GM19043 (cell line): ENCODE results near the gene DHX40.
"Not testable (repeated sequence)": the region's sequence is repeated elsewhere in the genome, so short reads cannot be mapped to it uniquely, and the experiment has no call there.

ENCODE experiments used
- ATAC-seq: cut with Tn5 transposase; IDR thresholded peaks from one replicate; pipeline ENCODE4 v1.9.1; 2021; ENCODE audit warnings: low read depth; ENCODE audit not compliant: unreplicated experiment

DHX40 gene

GRCh38 chr17:59550703-59551102 lies 14.7 kb upstream of the DHX40 start:
- no peak for ATAC-seq

GRCh38 chr17:59558039-59558438 lies 7.4 kb upstream of the DHX40 start:
- no peak for ATAC-seq

GRCh38 chr17:59558953-59559352 lies 6.5 kb upstream of the DHX40 start:
- ATAC-seq: no peak

GRCh38 chr17:59561042-59561441 lies 4.4 kb upstream of the DHX40 start:
- no peak for ATAC-seq

- no peak for ATAC-seq
Observed at GRCh38 chr17:59565959-59566324, 532 bp downstream of the DHX40 start.

- ATAC-seq: not testable (repeated sequence)
Observed at GRCh38 chr17:59569151-59569550, 3.7 kb downstream of the DHX40 start.

- no peak for ATAC-seq
Observed at GRCh38 chr17:59572301-59572924, 7.0 kb downstream of the DHX40 start.

- ATAC-seq: not testable (repeated sequence)
Observed at GRCh38 chr17:59584168-59584567, 18.8 kb downstream of the DHX40 start.

GRCh38 chr17:59600169-59600568 lies 34.8 kb downstream of the DHX40 start:
- ATAC-seq: no peak

GRCh38 chr17:59601130-59601529 lies 35.7 kb downstream of the DHX40 start:
- ATAC-seq: no peak

GRCh38 chr17:59607061-59607460 lies 41.7 kb downstream of the DHX40 start:
- ATAC-seq: no peak

- ATAC-seq: no peak
Observed at GRCh38 chr17:59607817-59608403, 42.5 kb downstream of the DHX40 start.

GRCh38 chr17:59611503-59611902 lies 46.1 kb downstream of the DHX40 start:
- no peak for ATAC-seq

- no peak for ATAC-seq
Observed at GRCh38 chr17:59616253-59616920, 51.0 kb downstream of the DHX40 start.

- ATAC-seq: no peak
Observed at GRCh38 chr17:59617156-59617732, 51.8 kb downstream of the DHX40 start.

GRCh38 chr17:59619035-59619297 lies 53.6 kb downstream of the DHX40 start:
- ATAC-seq: no peak

- ATAC-seq: peak; percentile 60
Observed at GRCh38 chr17:59619298-59620063, 54.1 kb downstream of the DHX40 start, which contains the start of gene CLTC. CLTC (plus strand) TSS chr17:59619895; CDS start chr17:59620132, 237 bp downstream.

- no peak for ATAC-seq
Observed at GRCh38 chr17:59620064-59620359, 54.6 kb downstream of the DHX40 start.

- no peak for ATAC-seq
Observed at GRCh38 chr17:59620518-59621259, 55.3 kb downstream of the DHX40 start.

- no peak for ATAC-seq
Observed at GRCh38 chr17:59621771-59622170, 56.4 kb downstream of the DHX40 start.

GRCh38 chr17:59623151-59623550 lies 57.7 kb downstream of the DHX40 start:
- no peak for ATAC-seq
